Endothelial cell of umbilical vein (primary cell): ENCODE measurements around the gene FOLH1. TPM values are rescaled to one million over a fixed set of nuclear protein-coding genes. Genes with fewer than 3 reads are reported as not detected.

Experiments used
- polyA plus RNA-seq, 4 experiments: library from polyadenylated mRNA; depleted of rRNA in 3 of 4; stranded (reverse) in 3 of 4; unstranded in 1 of 4; fragments of >200 nt; gene quantifications; 2 replicates each; pipeline versions ENCODE4 v1.2.1 to v1.2.3, GENCODE V29; 2011 to 2012; ENCODE audit warnings: missing spikeins in 1 of 4
- total RNA-seq: library from RNA; stranded (reverse); gene quantifications from 2 replicates; pipeline ENCODE4 v1.2.3, GENCODE V29; 2021

The FOLH1 gene
- total and polyA plus RNA-seq, 2 donors (not counting 3 experiments of a cell fraction or from before 2014, with no cell fraction given) = 0.12 to 0.53 TPM

Other genes starting within 250 kb of the FOLH1 start
- gene TRIM51G, start 224.7 kb downstream of the FOLH1 start, total RNA-seq = not detected in 2 replicates
- gene TRIM51G, start 224.7 kb downstream of the FOLH1 start, polyA plus RNA-seq = not detected in 2 replicates
- gene TRIM49B, start 179.8 kb downstream of the FOLH1 start, total RNA-seq = not detected in 2 replicates
- not detected in 2 replicates for gene TRIM49B, start 179.8 kb downstream of the FOLH1 start, polyA plus RNA-seq
- gene TRIM64C, start 149.5 kb downstream of the FOLH1 start, total RNA-seq = not detected in 2 replicates
- not detected in 2 replicates for gene TRIM64C, start 149.5 kb downstream of the FOLH1 start, polyA plus RNA-seq